ENCODE measurements around the gene SRM. TPM values are rescaled to one million over a fixed set of nuclear protein-coding genes. Genes with fewer than 3 reads are reported as not detected.

The SRM gene
- total and polyA plus RNA-seq, 11 donors = 29.9 to 162 (median 54.7) TPM

- Histone ChIP-seq H3K36me3 (no peaks in the 10 kb centered on the region), H3K27ac (no peak within 1 kb of the TSS), H3K27me3 (no peaks in the 10 kb centered on the region), H3K4me3 (no peak within 1 kb of the TSS), H3K9me3 (no peaks in the 10 kb centered on the region), H3K4me1 (peaks cover 0 to 3% (median 0%) of the 10 kb centered on the region in 12 donors)
- DNase-seq (no peak), ATAC-seq (no peak)
- intact Hi-C loops (cut with DNase I) = loop anchor here in 1 of 10 donors (10.0 kb wide), 1 partner anchor 678 kb away; no protein-coding TSS in a partner anchor
- TF ChIP-seq POLR2A (IDR thresholded peaks at IDR 0.05) (no peak), CTCF (IDR thresholded peaks at IDR 0.05) (no peak)
- WGBS, 4 donors = 94 to 96% (median 95%) methylated on average over 20 to 28 of the region's 28 CpGs
Observed at GRCh38 chr1:11046625-11047365, 13.0 kb downstream of the SRM start, which contains the start of gene MASP2. Gene MASP2 (minus strand): TSS chr1:11047239. CDS start chr1:11047207, 32 bp downstream.

- DNase-seq = no peak
- Histone ChIP-seq H3K27me3 (no peaks in the 10 kb centered on the region), H3K36me3 (no peaks in the 10 kb centered on the region), H3K4me3 (no peak overlapping the region), H3K9me3 (no peaks in the 10 kb centered on the region), H3K4me1 (no peaks in the 10 kb centered on the region), H3K27ac (no peak overlapping the region)
- no peak for TF ChIP-seq POLR2A (IDR thresholded peaks at IDR 0.05)
- no peak for TF ChIP-seq CTCF (IDR thresholded peaks at IDR 0.05)
- intact Hi-C loops (cut with DNase I) = loop anchor here in 1 of 10 donors (10.0 kb wide), 1 partner anchor 679 kb away; no protein-coding TSS in a partner anchor
- ATAC-seq = peak in 2 of 4 donors; percentile 12 to 41
- WGBS, 4 donors = 65 to 81% (median 77%) methylated on average over 8 of the region's 8 CpGs
Observed at GRCh38 chr1:11046270-11046566, 13.6 kb downstream of the SRM start.

- Histone ChIP-seq H3K9me3 (no peaks in the 10 kb centered on the region), H3K27me3 (no peaks in the 10 kb centered on the region), H3K4me1 (no peaks in the 10 kb centered on the region), H3K4me3 (no peak overlapping the region), H3K27ac (no peak overlapping the region), H3K36me3 (no peaks in the 10 kb centered on the region)
- intact Hi-C loops (cut with DNase I) = loop anchor here in 1 of 10 donors (10.0 kb wide), 1 partner anchor 679 kb away; no protein-coding TSS in a partner anchor
- 56 to 68% (median 59%) methylated on average over 25 to 32 of the region's 32 CpGs for WGBS, 4 donors
- ATAC-seq = peak in 1 of 4 donors; percentile 18
- no peak for TF ChIP-seq POLR2A (IDR thresholded peaks at IDR 0.05)
- no peak for TF ChIP-seq CTCF (IDR thresholded peaks at IDR 0.05)
- no peak for DNase-seq
Observed at GRCh38 chr1:11045428-11046269, 14.2 kb downstream of the SRM start.
